KMS-11 (cell line): ENCODE data around the gene NOTO.

Experiments
- H2AFZ ChIP-seq: fragments of 200-600 bp; sonication (generic); 2 replicates; pipeline ENCODE4 v1.6.1; 2016; ENCODE audit warnings: antibody characterized with exemption, mixed run types, low read depth
- H3K27ac ChIP-seq: fragments of 200-600 bp; sonication (generic); 2 replicates; pipeline ENCODE4 v1.6.1; 2016; ENCODE audit warnings: mild to moderate bottlenecking, mixed run types
- H3K27me3 ChIP-seq: fragments of 200-600 bp; sonication (generic); 2 replicates; pipeline ENCODE4 v1.6.1; 2017; ENCODE audit warnings: mild to moderate bottlenecking, low read depth, mixed run types, moderate library complexity; ENCODE audit not compliant: insufficient read depth
- H3K36me3 ChIP-seq: fragments of 200-600 bp; sonication (generic); 2 replicates; pipeline ENCODE4 v1.6.1; 2017; ENCODE audit warnings: mild to moderate bottlenecking, mixed run types; ENCODE audit not compliant: insufficient read depth
- H3K4me1 ChIP-seq: fragments of 200-600 bp; sonication (generic); 2 replicates; pipeline ENCODE4 v1.6.1; 2016; ENCODE audit warnings: mild to moderate bottlenecking, low read depth, mixed run types; ENCODE audit not compliant: poor library complexity, severe bottlenecking
- H3K4me2 ChIP-seq: fragments of 200-600 bp; sonication (generic); 2 replicates; pipeline ENCODE4 v1.7.0; 2016; ENCODE audit warnings: mild to moderate bottlenecking, mixed run types
- H3K4me3 ChIP-seq: fragments of 200-600 bp; sonication (generic); IDR thresholded peaks from 2 replicates; pipeline ENCODE4 v1.6.1; 2017; ENCODE audit warnings: low read depth, low read length, mixed read lengths; ENCODE audit not compliant: insufficient read depth
- H3K79me2 ChIP-seq: fragments of 200-600 bp; sonication (generic); 2 replicates; pipeline ENCODE4 v1.6.1; 2016; ENCODE audit warnings: low read depth, mixed run types; ENCODE audit not compliant: insufficient read depth
- H3K9ac ChIP-seq: fragments of 200-600 bp; sonication (generic); 2 replicates; pipeline ENCODE4 v1.6.1; 2016; ENCODE audit warnings: mild to moderate bottlenecking, mixed run types
- H4K20me1 ChIP-seq: fragments of 200-600 bp; sonication (generic); 2 replicates; pipeline ENCODE4 v1.6.1; 2016; ENCODE audit warnings: mild to moderate bottlenecking, mixed run types; ENCODE audit not compliant: insufficient read depth
- CTCF ChIP-seq: fragments of 200-600 bp; sonication (generic); conservative IDR thresholded peaks from 2 replicates; pipeline ENCODE4 v1.6.1; 2017; ENCODE audit warnings: low read depth, mild to moderate bottlenecking, antibody characterized with exemption, low read length, moderate library complexity, mixed read lengths

The NOTO gene

GRCh38 chr2:73203055-73203681, 794 bp downstream of the NOTO start:
- Histone ChIP-seq H3K27ac (no peak overlapping the region), H3K79me2 (no peaks in the 10 kb centered on the region), H3K27me3 (no peaks in the 10 kb centered on the region; the same call in 1 of the 2 replicates), H2AFZ (no peak overlapping the region), H3K4me3 (no peak overlapping the region), H3K36me3 (no peaks in the 10 kb centered on the region), H4K20me1 (no peaks in the 10 kb centered on the region), H3K9ac (no peak overlapping the region), H3K4me2 (no peak overlapping the region), H3K4me1 (no peaks in the 10 kb centered on the region)
- no peak for TF ChIP-seq CTCF

GRCh38 chr2:73205611-73206010, 3.2 kb downstream of the NOTO start:
- no peak for TF ChIP-seq CTCF
- no peak overlapping the region for H2AFZ ChIP-seq
- H3K27me3 ChIP-seq, result no peaks in the 10 kb centered on the region; the same call in 1 of the 2 replicates

GRCh38 chr2:73208258-73208657, 5.9 kb downstream of the NOTO start:
- Histone ChIP-seq H3K4me3 (no peak overlapping the region), H3K27ac (no peak overlapping the region), H3K36me3 (no peaks in the 10 kb centered on the region), H3K79me2 (no peaks in the 10 kb centered on the region), H4K20me1 (no peaks in the 10 kb centered on the region), H3K4me2 (no peak overlapping the region), H3K9ac (no peak overlapping the region), H2AFZ (no peak overlapping the region), H3K27me3 (no peaks in the 10 kb centered on the region; the same call in 1 of the 2 replicates), H3K4me1 (peaks cover 9% of the 10 kb centered on the region)
- TF ChIP-seq CTCF, result no peak

More at GRCh38 chr2:73205611-73206010, 3.2 kb downstream of the NOTO start:
- Histone ChIP-seq H3K4me2 (no peak overlapping the region), H3K79me2 (no peaks in the 10 kb centered on the region), H3K27ac (no peak overlapping the region), H3K4me1 (no peaks in the 10 kb centered on the region), H4K20me1 (no peaks in the 10 kb centered on the region), H3K36me3 (no peaks in the 10 kb centered on the region), H3K4me3 (no peak overlapping the region), H3K9ac (no peak overlapping the region)

GRCh38 chr2:73210019-73210418, 7.6 kb downstream of the NOTO start:
- Histone ChIP-seq H3K4me2 (no peak overlapping the region), H3K4me3 (no peak overlapping the region), H3K27ac (no peak overlapping the region), H3K9ac (no peak overlapping the region), H3K36me3 (no peaks in the 10 kb centered on the region), H3K79me2 (peaks cover 7% of the 10 kb centered on the region; the same call in 1 of the 2 replicates), H3K27me3 (no peaks in the 10 kb centered on the region; the same call in 1 of the 2 replicates), H3K4me1 (peaks cover 17% of the 10 kb centered on the region), H4K20me1 (no peaks in the 10 kb centered on the region), H2AFZ (no peak overlapping the region)
- TF ChIP-seq CTCF, result no peak
